Forelimb muscle (tissue), 1 donor: Measurements from ENCODE around the gene RTBDN. TPM values are rescaled to one million over a fixed set of nuclear protein-coding genes. Genes with fewer than 3 reads are reported as not detected.

Source experiments
- DNase-seq: peaks from one replicate; pipeline ENCODE4 v3.0.0-alpha.2; 2013; ENCODE audit warnings: low read depth
- polyA plus RNA-seq: library from polyadenylated mRNA; unstranded; fragments of 120-200 nt; gene quantifications from one replicate; pipeline ENCODE4 v1.2.1, GENCODE V29; 2013; ENCODE audit not compliant: insufficient read length

RTBDN gene
- polyA plus RNA-seq, 1 donor = not detected

- DNase-seq = no peak
Observed at GRCh38 chr19:12793290-12794195, 40.8 kb downstream of the RTBDN start.

GRCh38 chr19:12792853-12793289 is 41.5 kb downstream of the RTBDN start:
- DNase-seq = no peak

- DNase-seq = no peak
Observed at GRCh38 chr19:12792051-12792852, 42.1 kb downstream of the RTBDN start.

GRCh38 chr19:12791345-12792050 is 42.9 kb downstream of the RTBDN start, which contains the start of gene JUNB:
Gene JUNB (plus strand): TSS chr19:12791486. CDS start chr19:12791772, 286 bp downstream.
- no peak for DNase-seq

GRCh38 chr19:12790628-12791344 is 43.6 kb downstream of the RTBDN start:
- DNase-seq = no peak

- DNase-seq = no peak
Observed at GRCh38 chr19:12789904-12790619, 44.3 kb downstream of the RTBDN start.

- DNase-seq = no peak
Observed at GRCh38 chr19:12789098-12789903, 45.1 kb downstream of the RTBDN start.

GRCh38 chr19:12788682-12789097 is 45.7 kb downstream of the RTBDN start:
- DNase-seq = no peak

- no peak for DNase-seq
Observed at GRCh38 chr19:12788042-12788681, 46.2 kb downstream of the RTBDN start.

- no peak for DNase-seq
Observed at GRCh38 chr19:12787458-12787857, 46.9 kb downstream of the RTBDN start.

GRCh38 chr19:12786952-12787351 is 47.4 kb downstream of the RTBDN start:
- no peak for DNase-seq

- no peak for DNase-seq
Observed at GRCh38 chr19:12786141-12786870, 48.1 kb downstream of the RTBDN start.

GRCh38 chr19:12785431-12786031 is 48.8 kb downstream of the RTBDN start:
- DNase-seq = no peak

GRCh38 chr19:12784871-12785430 is 49.4 kb downstream of the RTBDN start:
- no peak for DNase-seq

GRCh38 chr19:12784394-12784870 is 49.9 kb downstream of the RTBDN start:
- no peak for DNase-seq

GRCh38 chr19:12783849-12784393 is 50.5 kb downstream of the RTBDN start:
- no peak for DNase-seq

GRCh38 chr19:12783291-12783848 is 51.0 kb downstream of the RTBDN start:
- no peak for DNase-seq
